Fibroblast of mammary gland (primary cell): ENCODE data around the gene PLA2G4F.

Experiments used
- DNase-seq: peaks from one replicate; pipeline ENCODE4 v3.0.0-alpha.2; 2010; ENCODE audit warnings: low read depth
- H3K4me3 ChIP-seq: 2 replicates; pipeline ENCODE4 v1.5.1; 2011; ENCODE audit warnings: low read depth, mild to moderate bottlenecking, low read length, moderate library complexity; ENCODE audit not compliant: control insufficient read depth
- TF ChIP-seq, protein P1 (sequence below): conservative IDR thresholded peaks from 2 replicates; pipeline ENCODE4 v1.5.1; 2011; ENCODE audit warnings: low read depth, low read length, inconsistent platforms; ENCODE audit not compliant: control insufficient read depth, insufficient read depth

PLA2G4F gene

DNA sequence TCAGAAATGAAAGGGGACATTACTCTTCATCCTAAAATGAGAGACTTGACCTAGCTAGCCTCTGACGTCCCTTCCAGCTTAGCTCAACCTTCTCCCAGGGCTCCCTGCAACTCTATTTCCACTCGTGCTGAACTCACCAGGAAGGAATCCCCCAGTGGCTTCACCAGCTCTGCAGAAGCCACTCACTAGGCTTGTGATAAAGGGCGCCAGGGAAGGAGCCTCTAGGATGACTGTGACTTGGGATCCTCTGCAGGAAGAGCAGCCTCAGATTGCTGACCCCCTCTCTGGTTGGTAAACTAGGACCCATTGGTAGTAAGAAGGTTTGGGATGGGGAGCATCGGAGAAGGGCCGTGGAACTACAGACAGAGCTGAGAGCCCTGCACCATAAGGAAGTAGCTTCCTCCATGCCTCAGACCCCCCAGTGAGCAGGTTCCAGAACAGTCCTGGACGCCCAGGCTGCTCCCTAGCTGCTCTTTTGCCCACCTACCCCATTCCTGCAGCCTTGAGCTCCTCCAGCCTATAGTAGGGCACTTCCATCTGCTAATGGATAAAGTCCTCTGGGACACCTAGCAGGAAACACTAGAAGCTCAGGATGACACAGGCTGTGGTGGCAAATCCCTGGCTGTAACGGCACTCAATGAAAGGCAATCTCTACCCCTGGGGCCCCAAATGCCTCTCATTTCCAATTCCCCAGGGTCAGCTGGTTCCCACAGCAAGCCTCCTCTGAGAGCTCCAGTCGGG lies 26.0 kb downstream of the PLA2G4F start:
- H3K4me3 ChIP-seq, result no peak overlapping the region
- DNase-seq, result no peak
- TF ChIP-seq, protein P1, sequence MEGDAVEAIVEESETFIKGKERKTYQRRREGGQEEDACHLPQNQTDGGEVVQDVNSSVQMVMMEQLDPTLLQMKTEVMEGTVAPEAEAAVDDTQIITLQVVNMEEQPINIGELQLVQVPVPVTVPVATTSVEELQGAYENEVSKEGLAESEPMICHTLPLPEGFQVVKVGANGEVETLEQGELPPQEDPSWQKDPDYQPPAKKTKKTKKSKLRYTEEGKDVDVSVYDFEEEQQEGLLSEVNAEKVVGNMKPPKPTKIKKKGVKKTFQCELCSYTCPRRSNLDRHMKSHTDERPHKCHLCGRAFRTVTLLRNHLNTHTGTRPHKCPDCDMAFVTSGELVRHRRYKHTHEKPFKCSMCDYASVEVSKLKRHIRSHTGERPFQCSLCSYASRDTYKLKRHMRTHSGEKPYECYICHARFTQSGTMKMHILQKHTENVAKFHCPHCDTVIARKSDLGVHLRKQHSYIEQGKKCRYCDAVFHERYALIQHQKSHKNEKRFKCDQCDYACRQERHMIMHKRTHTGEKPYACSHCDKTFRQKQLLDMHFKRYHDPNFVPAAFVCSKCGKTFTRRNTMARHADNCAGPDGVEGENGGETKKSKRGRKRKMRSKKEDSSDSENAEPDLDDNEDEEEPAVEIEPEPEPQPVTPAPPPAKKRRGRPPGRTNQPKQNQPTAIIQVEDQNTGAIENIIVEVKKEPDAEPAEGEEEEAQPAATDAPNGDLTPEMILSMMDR, result no peak

DNA sequence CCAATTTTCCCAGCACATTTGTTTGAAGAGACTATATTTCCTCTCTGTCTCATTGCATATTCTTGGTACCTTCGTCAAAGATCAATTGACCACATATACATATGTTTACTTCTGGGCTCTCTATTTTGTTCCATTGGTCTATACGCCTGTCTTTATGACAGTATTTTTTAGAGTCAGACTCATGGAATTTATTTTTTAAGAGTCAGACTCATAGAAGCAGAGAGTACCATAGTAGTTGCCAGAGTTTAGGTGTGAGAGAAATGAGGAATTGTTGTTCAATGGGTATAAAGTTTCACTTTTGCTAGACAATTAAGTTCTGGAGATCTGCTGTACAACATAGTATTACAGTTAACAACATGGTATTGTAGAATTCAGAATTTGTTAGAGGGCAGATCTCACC lies 27.1 kb downstream of the PLA2G4F start:
- no peak for DNase-seq
- H3K4me3 ChIP-seq, result no peak overlapping the region
- TF ChIP-seq, protein P1, result no peak

- no peak overlapping the region for H3K4me3 ChIP-seq
- DNase-seq, result no peak
- TF ChIP-seq, protein P1, result no peak
Measured at GRCh38 chr15:42128476-42128875, 28.0 kb downstream of the PLA2G4F start.

- no peak for DNase-seq
- TF ChIP-seq, protein P1, result no peak
- no peak overlapping the region for H3K4me3 ChIP-seq
Measured at GRCh38 chr15:42123546-42123945, 32.9 kb downstream of the PLA2G4F start.

DNA sequence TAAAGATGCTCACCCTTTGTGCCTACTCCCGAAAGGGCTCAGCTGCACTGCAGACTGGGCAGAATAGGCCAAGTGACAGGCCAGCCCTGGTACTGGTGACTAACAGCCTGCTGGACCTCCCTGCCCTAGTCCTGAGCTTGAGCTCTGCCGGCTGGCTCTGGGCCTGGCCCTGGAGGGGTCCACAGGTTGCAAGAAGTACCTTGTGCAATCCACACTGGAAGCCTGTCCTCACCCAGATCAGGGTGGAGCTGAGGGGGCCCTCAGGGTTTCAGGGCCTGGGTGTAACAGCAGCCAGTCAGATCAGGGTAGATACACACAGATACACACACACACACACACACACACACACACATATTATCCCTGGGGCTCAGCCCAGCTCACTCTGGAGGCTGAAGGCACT lies 34.8 kb downstream of the PLA2G4F start:
- H3K4me3 ChIP-seq, result no peak overlapping the region
- no peak for DNase-seq

GRCh38 chr15:42121021-42121420 lies 35.4 kb downstream of the PLA2G4F start:
- TF ChIP-seq, protein P1, result no peak
- no peak overlapping the region for H3K4me3 ChIP-seq
- no peak for DNase-seq

More for the DNA sequence above, 34.8 kb downstream of the PLA2G4F start:
- TF ChIP-seq, protein P1, result no peak
